Common myeloid progenitor, CD34-positive (primary cell): Measurements from ENCODE around the gene MFAP3L.
"Not testable (repeated sequence)": the region's sequence is repeated elsewhere in the genome, so short reads cannot be mapped to it uniquely, and the experiment has no call there.

Source experiments
- CTCF ChIA-PET: fragments of 350-600 bp; sonication (Branson Sonifier 250); formaldehyde crosslinking; loops from one replicate; lab custom pipeline; 2021; ENCODE audit warnings: antibody characterized with exemption; lab: Charles Lee
- POLR2A ChIA-PET: fragments of 350-600 bp; sonication (Branson Sonifier 250); formaldehyde crosslinking; loops from one replicate; lab custom pipeline; 2021; ENCODE audit warnings: antibody characterized with exemption; lab: Charles Lee
- DNase-seq, 3 donors: peaks; one replicate each; pipeline versions ENCODE4 v3.0.0 to v3.0.0-alpha.2; 2013
- H3K27ac ChIP-seq, 2 experiments: 1 replicate in 1 of 2; 2 replicates in 1 of 2; pipeline ENCODE4 v1.7.0; 2013; ENCODE audit warnings: inconsistent platforms in 2 of 2, low read length in 2 of 2, mild to moderate bottlenecking in 2 of 2, low read depth in 1 of 2, moderate library complexity in 1 of 2; ENCODE audit not compliant: severe bottlenecking in 2 of 2, insufficient read depth in 1 of 2, poor library complexity in 1 of 2
- H3K27me3 ChIP-seq, 5 experiments: replicated peaks in 2 of 5; 1 replicate in 3 of 5; 2 replicates in 2 of 5; pipeline versions ENCODE4 v1.6.1 to v1.7.0; 2013; ENCODE audit warnings: low read length in 4 of 5, mild to moderate bottlenecking in 2 of 5, moderate library complexity in 2 of 5, inconsistent platforms in 1 of 5; ENCODE audit not compliant: insufficient read depth in 5 of 5, control insufficient read depth in 4 of 5
- H3K36me3 ChIP-seq, 4 experiments: 1 replicate in 2 of 4; 2 replicates in 2 of 4; pipeline versions ENCODE4 v1.6.1 to v1.7.0; 2013; ENCODE audit warnings: low read length in 3 of 4, control low read depth in 1 of 4, mild to moderate bottlenecking in 1 of 4; ENCODE audit not compliant: control insufficient read depth in 4 of 4, insufficient read depth in 4 of 4
- H3K4me1 ChIP-seq, 4 experiments: 1 replicate in 3 of 4; 2 replicates in 1 of 4; pipeline versions ENCODE4 v1.6.1 to v1.7.1; 2013; ENCODE audit warnings: low read length in 3 of 4, mild to moderate bottlenecking in 3 of 4, control low read depth in 1 of 4, inconsistent platforms in 1 of 4, moderate library complexity in 1 of 4; ENCODE audit not compliant: control insufficient read depth in 4 of 4, insufficient read depth in 4 of 4; ENCODE audit errors: control extremely low read depth in 1 of 4
- H3K4me3 ChIP-seq, 7 experiments: 1 replicate in 4 of 7; 2 replicates in 3 of 7; pipeline versions ENCODE4 v1.5.1 to v1.7.0; 2013; ENCODE audit warnings: mild to moderate bottlenecking in 7 of 7, low read length in 6 of 7, moderate library complexity in 6 of 7, inconsistent platforms in 2 of 7, low read depth in 2 of 7, control low read depth in 1 of 7; ENCODE audit not compliant: insufficient read depth in 4 of 7, control insufficient read depth in 1 of 7; ENCODE audit errors: extremely low read depth in 1 of 7
- H3K9me3 ChIP-seq, 5 experiments: 1 replicate in 4 of 5; 2 replicates in 1 of 5; pipeline versions ENCODE4 v1.6.1 to v1.7.1; 2013; ENCODE audit warnings: low read length in 4 of 5, mild to moderate bottlenecking in 2 of 5, inconsistent platforms in 1 of 5, low read depth in 1 of 5, moderate library complexity in 1 of 5; ENCODE audit not compliant: control insufficient read depth in 4 of 5, insufficient read depth in 2 of 5; ENCODE audit errors: control extremely low read depth in 1 of 5
- WGBS: methylation state at CpG from one replicate; pipeline ENCODE4 v1.1.5; 2013; ENCODE audit not compliant: insufficient coverage; 5-methylcytosine and 5-hydroxymethylcytosine counted together

Gene MFAP3L

DNA sequence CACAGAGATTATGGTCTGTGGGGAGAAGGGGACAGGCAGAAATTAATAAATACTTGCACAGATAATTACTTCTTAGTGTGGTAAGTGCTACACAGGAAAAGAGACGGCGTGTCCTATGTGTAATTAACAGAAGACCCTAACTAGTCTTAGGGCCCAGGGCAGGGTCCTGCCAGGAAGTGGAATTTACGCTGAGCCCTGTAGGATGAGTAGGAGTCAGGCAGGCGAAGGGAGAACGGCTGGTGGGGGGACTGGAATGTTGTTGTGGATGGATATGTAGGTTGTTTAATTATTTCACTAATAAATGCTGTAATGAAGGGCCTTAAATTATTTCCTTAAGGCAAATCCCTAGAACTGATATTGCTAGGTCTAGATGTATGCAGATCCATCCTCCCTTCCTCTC is 26.7 kb upstream of the MFAP3L start:
- CTCF ChIA-PET: interaction anchor here (1.2 kb wide), 1 partner anchor 238 kb away, joined by 4 read pairs; no protein-coding TSS in a partner anchor
- no peak for DNase-seq
- WGBS: 89% methylated on average over 3 of the region's 5 CpGs

DNA sequence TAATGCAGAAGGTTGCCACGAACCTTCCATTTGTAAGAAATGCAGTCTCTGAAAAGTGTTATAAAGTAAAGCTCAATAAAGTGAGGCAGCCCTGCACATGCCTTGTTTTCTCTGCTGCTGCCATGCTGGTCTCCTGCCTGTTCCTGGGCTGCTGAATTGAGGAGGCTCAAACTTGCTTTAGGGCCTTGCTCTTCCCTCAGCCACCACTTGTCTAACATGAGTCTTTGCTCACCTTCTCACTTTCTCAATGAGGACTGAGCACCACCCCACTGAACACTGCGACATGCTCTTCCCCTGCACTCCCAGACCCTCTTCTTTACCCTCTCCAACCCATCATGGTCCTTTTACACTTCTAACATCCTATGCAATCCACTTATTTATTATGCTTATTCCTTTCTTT is 25.2 kb upstream of the MFAP3L start:
- H3K36me3 ChIP-seq: no peaks in the 10 kb centered on the region
- 97% methylated on average over 2 of the region's 2 CpGs for WGBS
- no peak for DNase-seq
- POLR2A ChIA-PET: no interaction called here
- H3K4me1 ChIP-seq: no peaks in the 10 kb centered on the region
- no peaks in the 10 kb centered on the region for H3K27me3 ChIP-seq
- H3K27ac ChIP-seq: no peak overlapping the region
- H3K9me3 ChIP-seq: no peaks in the 10 kb centered on the region
- CTCF ChIA-PET: interaction anchor here (0.9 kb wide), 1 partner anchor 242 kb away, joined by 3 read pairs; no protein-coding TSS in a partner anchor
- H3K4me3 ChIP-seq: no peak overlapping the region

More for the DNA sequence above, 26.7 kb upstream of the MFAP3L start:
- H3K4me1 ChIP-seq: no peaks in the 10 kb centered on the region
- H3K9me3 ChIP-seq: no peaks in the 10 kb centered on the region
- POLR2A ChIA-PET: no interaction called here
- H3K27me3 ChIP-seq: no peaks in the 10 kb centered on the region
- no peak overlapping the region for H3K4me3 ChIP-seq
- H3K36me3 ChIP-seq: peaks cover 0 to 2% (median 0%) of the 10 kb centered on the region in 4 experiments
- no peak overlapping the region for H3K27ac ChIP-seq

DNA sequence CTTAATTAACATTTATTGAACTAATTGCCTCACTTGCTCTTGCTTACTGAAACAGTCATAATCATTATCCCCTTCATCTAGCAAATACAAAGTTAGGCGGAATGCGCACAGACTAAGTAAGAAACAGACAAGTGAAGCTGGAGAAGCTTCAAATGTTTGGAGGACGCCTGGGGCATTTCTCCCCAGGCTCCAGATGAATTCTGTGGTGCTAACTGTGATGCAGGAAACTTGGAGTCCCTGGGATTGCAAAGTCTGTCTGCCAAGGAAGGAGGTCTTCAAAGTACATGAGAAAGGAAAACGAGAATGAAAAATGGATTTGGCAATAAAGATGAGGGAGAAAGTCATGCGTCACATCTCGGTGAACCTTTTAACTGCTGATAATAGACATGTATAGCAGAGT is 23.6 kb upstream of the MFAP3L start:
- H3K4me3 ChIP-seq: no peak overlapping the region
- no peak overlapping the region for H3K27ac ChIP-seq
- 87% methylated on average over 4 of the region's 6 CpGs for WGBS
- no peaks in the 10 kb centered on the region for H3K36me3 ChIP-seq
- no peaks in the 10 kb centered on the region for H3K27me3 ChIP-seq
- H3K9me3 ChIP-seq: no peaks in the 10 kb centered on the region
- ChIA-PET POLR2A (no interaction called here), CTCF (interaction anchor here (0.6 to 4.4 kb wide), 5 partner anchors 90 to 1597 kb away, joined by 3 to 34 read pairs (median 3); no protein-coding TSS in a partner anchor)
- DNase-seq: no peak
- no peaks in the 10 kb centered on the region for H3K4me1 ChIP-seq

DNA sequence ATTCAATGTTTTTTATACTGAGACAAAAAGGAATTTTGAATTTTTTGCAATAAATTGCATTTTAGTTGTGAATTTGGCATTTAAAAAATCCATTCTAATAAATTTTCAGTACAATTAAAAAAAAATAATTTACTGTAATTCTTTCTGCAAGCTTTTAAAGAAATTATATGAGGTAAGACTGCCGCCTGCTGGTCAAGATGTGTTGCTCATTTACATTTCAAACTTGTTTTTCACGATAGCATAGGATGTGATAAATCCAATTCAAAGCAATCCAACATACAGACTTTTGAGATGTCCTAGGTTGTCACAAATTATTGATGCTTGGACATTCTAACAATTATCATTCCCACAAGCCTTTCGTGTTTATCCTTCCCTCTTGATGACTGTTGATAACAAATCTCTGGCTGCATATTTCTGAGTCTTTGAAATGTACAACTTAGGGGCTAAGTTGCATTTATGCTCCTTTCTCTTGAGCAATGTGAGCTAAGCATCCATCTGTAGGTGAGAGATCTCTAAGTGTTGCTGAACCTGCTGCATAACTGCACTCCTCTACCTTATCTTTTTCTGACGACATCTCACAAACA is 21.7 kb upstream of the MFAP3L start:
- whole genome bisulfite sequencing: 56% methylated on average over 2 of the region's 4 CpGs
- H3K27me3 ChIP-seq: no peaks in the 10 kb centered on the region
- no peak overlapping the region for H3K4me3 ChIP-seq
- no peak overlapping the region for H3K27ac ChIP-seq
- ChIA-PET CTCF (interaction anchor here (0.7 to 4.4 kb wide), 11 partner anchors 10 to 435 kb away, joined by 3 to 34 read pairs (median 4); no protein-coding TSS in a partner anchor), POLR2A (interaction anchor here (0.6 kb wide), 1 partner anchor 83 kb away, joined by 3 read pairs; no protein-coding TSS in a partner anchor)
- peak; percentile 75 to 91 (median 84) for DNase-seq
- H3K36me3 ChIP-seq: no peaks in the 10 kb centered on the region
- H3K4me1 ChIP-seq: no peaks in the 10 kb centered on the region
- no peaks in the 10 kb centered on the region for H3K9me3 ChIP-seq

DNA sequence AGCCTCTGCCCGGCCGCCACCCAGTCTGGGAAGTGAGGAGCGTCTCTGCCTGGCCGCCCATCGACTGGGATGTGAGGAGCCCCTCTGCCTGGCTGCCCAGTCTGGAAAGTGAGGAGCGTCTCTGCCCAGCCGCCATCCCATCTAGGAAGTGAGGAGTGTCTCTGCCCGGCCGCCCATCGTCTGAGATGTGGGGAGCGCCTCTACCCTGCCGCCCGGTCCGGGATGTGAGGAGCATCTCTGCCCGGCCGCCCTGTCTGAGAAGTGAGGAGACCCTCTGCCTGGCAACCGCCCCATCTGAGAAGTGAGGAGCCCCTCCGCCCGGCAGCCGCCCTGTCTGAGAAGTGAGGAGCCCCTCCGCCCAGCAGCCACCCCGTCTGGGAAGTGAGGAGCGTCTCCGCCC is 20.0 kb upstream of the MFAP3L start:
- CTCF ChIA-PET, DNase-seq, POLR2A ChIA-PET, H3K4me1 ChIP-seq, H3K36me3 ChIP-seq, H3K27me3 ChIP-seq, H3K4me3 ChIP-seq, H3K9me3 ChIP-seq, H3K27ac ChIP-seq: not testable (repeated sequence)
- WGBS: 98% methylated on average over 14 of the region's 24 CpGs

DNA sequence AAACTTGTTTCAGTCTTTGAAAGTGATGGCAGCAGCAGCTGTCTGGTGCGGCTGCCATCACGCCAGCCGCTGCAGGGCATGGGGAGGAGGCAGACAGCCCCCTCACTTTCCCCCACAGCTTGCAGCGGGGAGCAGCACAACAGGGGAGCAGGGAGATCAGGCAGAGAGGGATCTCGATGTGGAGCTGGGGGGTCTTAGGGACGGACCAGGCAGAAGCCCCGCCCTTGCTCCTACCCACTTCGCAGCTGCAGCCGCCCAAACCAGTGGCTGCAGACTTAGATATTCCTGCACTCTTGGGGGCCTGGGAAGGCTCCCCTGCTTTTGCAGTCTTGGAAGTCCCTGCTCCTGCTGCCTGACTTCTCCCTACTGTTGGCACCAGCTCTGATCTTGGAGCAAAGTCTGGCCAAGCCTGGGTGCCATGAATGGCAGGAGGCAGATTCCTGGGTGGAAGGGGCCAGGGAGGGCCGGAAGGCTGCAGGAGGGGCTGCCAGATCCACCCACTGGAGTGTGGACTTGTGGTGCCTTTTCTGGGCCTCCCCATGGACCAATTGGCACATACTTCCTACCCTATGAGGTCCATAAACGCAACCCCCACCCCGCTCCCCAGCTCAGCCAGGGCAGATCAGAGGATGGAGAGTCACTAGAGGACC is 14.0 kb upstream of the MFAP3L start:
- 94% methylated on average over 9 of the region's 12 CpGs for WGBS
- Histone ChIP-seq H3K27me3 (peaks cover 0 to 1% (median 0%) of the 10 kb centered on the region in 5 experiments), H3K36me3 (no peaks in the 10 kb centered on the region), H3K4me3 (no peak overlapping the region), H3K9me3 (no peaks in the 10 kb centered on the region), H3K27ac (no peak overlapping the region), H3K4me1 (no peaks in the 10 kb centered on the region)
- ChIA-PET POLR2A (no interaction called here), CTCF (interaction anchor here (0.9 to 6.4 kb wide), 4 partner anchors 16 to 249 kb away, joined by 3 to 38 read pairs (median 4); no protein-coding TSS in a partner anchor)
- no peak for DNase-seq

DNA sequence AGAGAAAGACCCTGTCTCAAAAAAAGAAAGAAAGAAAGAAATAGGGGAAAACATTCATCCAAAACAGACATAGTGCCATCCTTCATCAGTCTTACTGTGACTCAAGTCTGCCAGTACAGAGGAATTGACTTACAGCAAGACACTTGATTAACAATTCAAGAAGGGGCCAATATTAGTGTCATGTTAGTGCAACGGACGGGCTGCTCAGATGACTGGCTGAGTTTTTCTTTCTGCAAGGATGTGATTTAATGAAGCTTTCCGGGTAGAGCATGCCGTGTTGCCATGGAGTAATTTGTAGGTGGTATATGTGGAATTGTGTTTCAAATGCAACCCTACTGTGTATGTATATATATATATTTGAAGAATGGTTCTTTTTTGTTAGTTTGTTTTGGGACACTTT is 12.6 kb upstream of the MFAP3L start:
- H3K9me3 ChIP-seq: no peaks in the 10 kb centered on the region
- no peak overlapping the region for H3K4me3 ChIP-seq
- ChIA-PET CTCF (no interaction called here), POLR2A (no interaction called here)
- DNase-seq: no peak
- H3K4me1 ChIP-seq: no peaks in the 10 kb centered on the region
- 100% methylated on average over 2 of the region's 4 CpGs for WGBS
- H3K27me3 ChIP-seq: peaks cover 0 to 1% (median 0%) of the 10 kb centered on the region in 5 experiments
- H3K27ac ChIP-seq: no peak overlapping the region
- H3K36me3 ChIP-seq: no peaks in the 10 kb centered on the region
